OCI-LY1 (cell line): Measurements from ENCODE around the gene CCDC57.

Experiments
- CTCF ChIP-seq: fragments of 200-600 bp; sonication (generic), shearing (Covaris generic); IDR thresholded peaks from 2 replicates; pipeline ENCODE4 v1.5.1; 2017; ENCODE audit warnings: mild to moderate bottlenecking, antibody characterized with exemption, low read length, moderate library complexity, mixed read lengths
- EZH2 ChIP-seq: fragments of 200-600 bp; sonication (generic), shearing (Covaris generic); IDR thresholded peaks from 2 replicates; pipeline ENCODE4 v1.8.0; 2017; ENCODE audit warnings: borderline replicate concordance, mixed run types, mild to moderate bottlenecking, antibody characterized with exemption, low read length, moderate library complexity, mixed read lengths

- TF ChIP-seq CTCF (no peak), EZH2 (no peak)
These were observed 47.8 kb downstream of the CCDC57 start for GRCh38 chr17:82164853-82165252.
